Measurements from ENCODE around the gene CASZ1.

DNA sequence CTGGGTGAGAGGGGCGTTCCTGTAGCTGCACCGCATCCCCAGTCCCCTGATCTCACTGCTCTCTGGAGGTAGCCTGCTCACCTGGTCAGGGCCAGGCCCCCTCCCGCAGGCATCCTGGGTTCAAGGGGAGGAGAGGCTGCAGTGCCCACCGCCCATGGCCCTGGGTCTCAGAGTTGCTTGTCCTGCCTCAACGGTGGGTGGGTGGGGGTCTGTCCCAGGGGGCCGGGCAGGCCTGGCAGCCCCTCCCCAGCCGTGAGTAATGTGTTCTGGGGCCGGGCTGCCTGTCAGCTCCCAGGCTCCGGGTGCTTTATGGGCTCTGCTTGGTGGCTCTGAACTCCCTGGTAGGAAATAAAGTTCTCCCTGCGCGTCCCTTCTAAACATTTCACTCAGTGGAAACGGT lies 126.9 kb downstream of the CASZ1 start:
- TF ChIP-seq, protein P1, sequence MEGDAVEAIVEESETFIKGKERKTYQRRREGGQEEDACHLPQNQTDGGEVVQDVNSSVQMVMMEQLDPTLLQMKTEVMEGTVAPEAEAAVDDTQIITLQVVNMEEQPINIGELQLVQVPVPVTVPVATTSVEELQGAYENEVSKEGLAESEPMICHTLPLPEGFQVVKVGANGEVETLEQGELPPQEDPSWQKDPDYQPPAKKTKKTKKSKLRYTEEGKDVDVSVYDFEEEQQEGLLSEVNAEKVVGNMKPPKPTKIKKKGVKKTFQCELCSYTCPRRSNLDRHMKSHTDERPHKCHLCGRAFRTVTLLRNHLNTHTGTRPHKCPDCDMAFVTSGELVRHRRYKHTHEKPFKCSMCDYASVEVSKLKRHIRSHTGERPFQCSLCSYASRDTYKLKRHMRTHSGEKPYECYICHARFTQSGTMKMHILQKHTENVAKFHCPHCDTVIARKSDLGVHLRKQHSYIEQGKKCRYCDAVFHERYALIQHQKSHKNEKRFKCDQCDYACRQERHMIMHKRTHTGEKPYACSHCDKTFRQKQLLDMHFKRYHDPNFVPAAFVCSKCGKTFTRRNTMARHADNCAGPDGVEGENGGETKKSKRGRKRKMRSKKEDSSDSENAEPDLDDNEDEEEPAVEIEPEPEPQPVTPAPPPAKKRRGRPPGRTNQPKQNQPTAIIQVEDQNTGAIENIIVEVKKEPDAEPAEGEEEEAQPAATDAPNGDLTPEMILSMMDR (IDR thresholded peaks at IDR 0.05 in 2 of 3, conservative IDR thresholded peaks at IDR 0.05 in 1 of 3; ENCODE audit: control insufficient read depth in 2 of 3, extremely low read depth in 1 of 3, insufficient read depth in 1 of 3, low read depth in 3 of 3, low read length in 3 of 3): no peak
- TF ChIP-seq PAX5 (IDR thresholded peaks at IDR 0.05; ENCODE audit: borderline replicate concordance, low read depth, low read length): no peak
- TF ChIP-seq FOS (IDR thresholded peaks at IDR 0.05; ENCODE audit: borderline replicate concordance, extremely low read depth, insufficient read length): no peak
- no peak for TF ChIP-seq CREB1 (IDR thresholded peaks at IDR 0.05; ENCODE audit: low read depth)
- TF ChIP-seq HCFC1 (IDR thresholded peaks at IDR 0.05; ENCODE audit: low read length): no peak
- TF ChIP-seq, protein P2, sequence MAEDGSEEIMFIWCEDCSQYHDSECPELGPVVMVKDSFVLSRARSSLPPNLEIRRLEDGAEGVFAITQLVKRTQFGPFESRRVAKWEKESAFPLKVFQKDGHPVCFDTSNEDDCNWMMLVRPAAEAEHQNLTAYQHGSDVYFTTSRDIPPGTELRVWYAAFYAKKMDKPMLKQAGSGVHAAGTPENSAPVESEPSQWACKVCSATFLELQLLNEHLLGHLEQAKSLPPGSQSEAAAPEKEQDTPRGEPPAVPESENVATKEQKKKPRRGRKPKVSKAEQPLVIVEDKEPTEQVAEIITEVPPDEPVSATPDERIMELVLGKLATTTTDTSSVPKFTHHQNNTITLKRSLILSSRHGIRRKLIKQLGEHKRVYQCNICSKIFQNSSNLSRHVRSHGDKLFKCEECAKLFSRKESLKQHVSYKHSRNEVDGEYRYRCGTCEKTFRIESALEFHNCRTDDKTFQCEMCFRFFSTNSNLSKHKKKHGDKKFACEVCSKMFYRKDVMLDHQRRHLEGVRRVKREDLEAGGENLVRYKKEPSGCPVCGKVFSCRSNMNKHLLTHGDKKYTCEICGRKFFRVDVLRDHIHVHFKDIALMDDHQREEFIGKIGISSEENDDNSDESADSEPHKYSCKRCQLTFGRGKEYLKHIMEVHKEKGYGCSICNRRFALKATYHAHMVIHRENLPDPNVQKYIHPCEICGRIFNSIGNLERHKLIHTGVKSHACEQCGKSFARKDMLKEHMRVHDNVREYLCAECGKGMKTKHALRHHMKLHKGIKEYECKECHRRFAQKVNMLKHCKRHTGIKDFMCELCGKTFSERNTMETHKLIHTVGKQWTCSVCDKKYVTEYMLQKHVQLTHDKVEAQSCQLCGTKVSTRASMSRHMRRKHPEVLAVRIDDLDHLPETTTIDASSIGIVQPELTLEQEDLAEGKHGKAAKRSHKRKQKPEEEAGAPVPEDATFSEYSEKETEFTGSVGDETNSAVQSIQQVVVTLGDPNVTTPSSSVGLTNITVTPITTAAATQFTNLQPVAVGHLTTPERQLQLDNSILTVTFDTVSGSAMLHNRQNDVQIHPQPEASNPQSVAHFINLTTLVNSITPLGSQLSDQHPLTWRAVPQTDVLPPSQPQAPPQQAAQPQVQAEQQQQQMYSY (CRISPR knock-in tag; IDR thresholded peaks at IDR 0.05): no peak
- TF ChIP-seq POLR2AphosphoS5 (IDR thresholded peaks at IDR 0.05; ENCODE audit: low read length): no peak
- TF ChIP-seq, protein P3, sequence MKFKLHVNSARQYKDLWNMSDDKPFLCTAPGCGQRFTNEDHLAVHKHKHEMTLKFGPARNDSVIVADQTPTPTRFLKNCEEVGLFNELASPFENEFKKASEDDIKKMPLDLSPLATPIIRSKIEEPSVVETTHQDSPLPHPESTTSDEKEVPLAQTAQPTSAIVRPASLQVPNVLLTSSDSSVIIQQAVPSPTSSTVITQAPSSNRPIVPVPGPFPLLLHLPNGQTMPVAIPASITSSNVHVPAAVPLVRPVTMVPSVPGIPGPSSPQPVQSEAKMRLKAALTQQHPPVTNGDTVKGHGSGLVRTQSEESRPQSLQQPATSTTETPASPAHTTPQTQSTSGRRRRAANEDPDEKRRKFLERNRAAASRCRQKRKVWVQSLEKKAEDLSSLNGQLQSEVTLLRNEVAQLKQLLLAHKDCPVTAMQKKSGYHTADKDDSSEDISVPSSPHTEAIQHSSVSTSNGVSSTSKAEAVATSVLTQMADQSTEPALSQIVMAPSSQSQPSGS (IDR thresholded peaks at IDR 0.05; ENCODE audit: low read length): no peak
- no peak for TF ChIP-seq NFYB (IDR thresholded peaks at IDR 0.05; ENCODE audit: insufficient read depth, low read depth, low read length)
- no peak for TF ChIP-seq EZH2 (IDR thresholded peaks at IDR 0.05; ENCODE audit: borderline replicate concordance, control insufficient read depth, low read depth, low read length)
- TF ChIP-seq, protein P4, sequence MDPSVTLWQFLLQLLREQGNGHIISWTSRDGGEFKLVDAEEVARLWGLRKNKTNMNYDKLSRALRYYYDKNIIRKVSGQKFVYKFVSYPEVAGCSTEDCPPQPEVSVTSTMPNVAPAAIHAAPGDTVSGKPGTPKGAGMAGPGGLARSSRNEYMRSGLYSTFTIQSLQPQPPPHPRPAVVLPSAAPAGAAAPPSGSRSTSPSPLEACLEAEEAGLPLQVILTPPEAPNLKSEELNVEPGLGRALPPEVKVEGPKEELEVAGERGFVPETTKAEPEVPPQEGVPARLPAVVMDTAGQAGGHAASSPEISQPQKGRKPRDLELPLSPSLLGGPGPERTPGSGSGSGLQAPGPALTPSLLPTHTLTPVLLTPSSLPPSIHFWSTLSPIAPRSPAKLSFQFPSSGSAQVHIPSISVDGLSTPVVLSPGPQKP (IDR thresholded peaks at IDR 0.05; ENCODE audit: low read depth, low read length): no peak
- no peak for TF ChIP-seq BRCA1 (IDR thresholded peaks at IDR 0.05; ENCODE audit: low read depth, low read length)
- TF ChIP-seq HDGF (IDR thresholded peaks at IDR 0.05): no peak
